Body of pancreas (tissue), 4 donors: Measurements from ENCODE around the gene HACD1.
"Not testable (repeated sequence)": the region's sequence is repeated elsewhere in the genome, so short reads cannot be mapped to it uniquely, and the experiment has no call there.

Experiments used
- CTCF ChIP-seq, 7 experiments: fragments of 450-650 bp in 4 of 7; fragments of 200-600 bp in 3 of 7; sonication (generic) in 3 of 7; IDR thresholded peaks; one replicate each; pipeline ENCODE4 v1.5.1; 2016 to 2019; ENCODE audit warnings: antibody characterized with exemption in 7 of 7
- POLR2A ChIP-seq, 3 donors: fragments of 450-650 bp; IDR thresholded peaks; one replicate each; pipeline ENCODE4 v1.6.1; 2016; ENCODE audit warnings: antibody characterized with exemption in 3 of 3, mild to moderate bottlenecking in 2 of 3

- not testable (repeated sequence) for TF ChIP-seq CTCF, POLR2A (IDR thresholded peaks at IDR 0.05)
Observed at GRCh38 chr10:17632590-17632989, 15.4 kb upstream of the HACD1 start.
